NB4 (cell line): ENCODE data around the gene RNASEL.

ENCODE experiments used
- DNase-seq: peaks from one replicate; pipeline ENCODE4 v3.0.0; 2010; ENCODE audit warnings: low read depth
- H3K4me3 ChIP-seq: one replicate; pipeline ENCODE4 v1.5.1; 2011; ENCODE audit warnings: mild to moderate bottlenecking, low read depth, low read length, moderate library complexity
- CTCF ChIP-seq: IDR thresholded peaks from one replicate; pipeline ENCODE4 v1.5.1; 2012; ENCODE audit warnings: low read depth, low read length
- MAX ChIP-seq: IDR thresholded peaks from 2 replicates; pipeline ENCODE4 v1.6.1; 2011; ENCODE audit warnings: low read depth, low read length
- MYC ChIP-seq: IDR thresholded peaks from 2 replicates; pipeline ENCODE4 v1.6.1; 2011; ENCODE audit warnings: low read depth, low read length
- POLR2A ChIP-seq: IDR thresholded peaks from 2 replicates; pipeline ENCODE4 v1.6.1; 2011; ENCODE audit warnings: mild to moderate bottlenecking; ENCODE audit not compliant: insufficient read length; ENCODE audit errors: extremely low read depth

Gene RNASEL

GRCh38 chr1:182627622-182628021, 38.6 kb upstream of the RNASEL start:
- TF ChIP-seq MAX = no peak
- no peak for TF ChIP-seq MYC
- TF ChIP-seq POLR2A = no peak
- TF ChIP-seq CTCF = no peak
- no peak for DNase-seq
- H3K4me3 ChIP-seq = no peak overlapping the region

- no peak overlapping the region for H3K4me3 ChIP-seq
- no peak for DNase-seq
- no peak for TF ChIP-seq MAX
- TF ChIP-seq POLR2A = no peak
These were observed 37.5 kb upstream of the RNASEL start for GRCh38 chr1:182626527-182626926.

GRCh38 chr1:182625719-182626504, 36.9 kb upstream of the RNASEL start:
- TF ChIP-seq MAX = no peak
- TF ChIP-seq POLR2A = no peak
- no peak for TF ChIP-seq CTCF
- no peak for TF ChIP-seq MYC
- no peak for DNase-seq
- no peak overlapping the region for H3K4me3 ChIP-seq

- H3K4me3 ChIP-seq = no peak overlapping the region
- no peak for TF ChIP-seq CTCF
- no peak for TF ChIP-seq POLR2A
- TF ChIP-seq MYC = no peak
- no peak for TF ChIP-seq MAX
- DNase-seq = no peak
These were observed 36.0 kb upstream of the RNASEL start for GRCh38 chr1:182625024-182625423.

- H3K4me3 ChIP-seq = no peak overlapping the region
- DNase-seq = peak; percentile 68
- TF ChIP-seq CTCF (no peak), POLR2A (no peak), MYC (no peak), MAX (no peak)
These were observed 35.5 kb upstream of the RNASEL start for GRCh38 chr1:182624577-182624976.

GRCh38 chr1:182622901-182623528, 34.0 kb upstream of the RNASEL start:
- no peak for TF ChIP-seq MAX
- TF ChIP-seq POLR2A = no peak
- TF ChIP-seq MYC = no peak
- TF ChIP-seq CTCF = no peak
- DNase-seq = no peak
- no peak overlapping the region for H3K4me3 ChIP-seq
